HepG2 (cell line): ENCODE results near the gene ZNF548. TPM values are rescaled to one million over a fixed set of nuclear protein-coding genes. Genes with fewer than 3 reads are reported as not detected.
A peak's percentile ranks its signal among the peaks of the same experiment; 100 is the strongest.

Source experiments
- ARID4A ChIP-seq: sonication (generic); formaldehyde crosslinking; IDR thresholded peaks from 2 replicates; pipeline ENCODE4 v1.5.0; 2020; ENCODE audit warnings: mild to moderate bottlenecking, missing genetic modification reagents, borderline replicate concordance
- BORCS8-MEF2B ChIP-seq: sonication (generic); formaldehyde crosslinking; IDR thresholded peaks from 2 replicates; pipeline ENCODE4 v1.8.0; 2022; ENCODE audit warnings: mild to moderate bottlenecking, missing genetic modification reagents
- MEIS2 ChIP-seq: sonication (generic); formaldehyde crosslinking; IDR thresholded peaks from 2 replicates; pipeline ENCODE4 v1.9.0; 2021; ENCODE audit warnings: mild to moderate bottlenecking, missing genetic modification reagents
- SP4 ChIP-seq: sonication (generic); formaldehyde crosslinking; IDR thresholded peaks from 2 replicates; pipeline ENCODE4 v1.8.1; 2023; ENCODE audit warnings: mild to moderate bottlenecking, missing genetic modification reagents
- TOE1 ChIP-seq: sonication (generic); formaldehyde crosslinking; IDR thresholded peaks from 2 replicates; pipeline ENCODE4 v1.4.0; 2020; ENCODE audit warnings: mild to moderate bottlenecking, missing genetic modification reagents
- TSC22D2 ChIP-seq: sonication (generic); formaldehyde crosslinking; IDR thresholded peaks from 2 replicates; pipeline ENCODE4 v1.5.1; 2020; ENCODE audit warnings: missing genetic modification reagents, mild to moderate bottlenecking, borderline replicate concordance
- ZBTB43 ChIP-seq: sonication (generic); formaldehyde crosslinking; conservative IDR thresholded peaks from 2 replicates; pipeline ENCODE4 v1.4.0; 2020; ENCODE audit warnings: missing genetic modification reagents
- ZFP36L2 ChIP-seq: sonication (generic); formaldehyde crosslinking; IDR thresholded peaks from 2 replicates; pipeline ENCODE4 v1.4.0; 2020; ENCODE audit warnings: missing genetic modification reagents
- ZNF274 ChIP-seq: sonication (generic); formaldehyde crosslinking; IDR thresholded peaks from 2 replicates; pipeline ENCODE4 v1.5.1; 2020; ENCODE audit warnings: mild to moderate bottlenecking, missing genetic modification reagents
- ZNF616 ChIP-seq: sonication (generic); formaldehyde crosslinking; IDR thresholded peaks from 2 replicates; pipeline ENCODE4 v1.5.0; 2020; ENCODE audit warnings: low read depth, mild to moderate bottlenecking, missing genetic modification reagents
- polyA plus RNA-seq, 8 experiments: library from polyadenylated mRNA; depleted of rRNA in 3 of 8; stranded (reverse) in 7 of 8; unstranded in 1 of 8; fragments of >200 nt; fragmentation: Illumina TruSeq in 4 of 8; extraction: Trizol in 4 of 8; gene quantifications; 2 replicates each; pipeline versions ENCODE4 v1.2.1 to v1.2.3, GENCODE V29; 2011 to 2016; ENCODE audit warnings: low read depth in 4 of 8, missing spikeins in 1 of 8, mixed read lengths in 1 of 8; ENCODE audit not compliant: insufficient read depth in 1 of 8
- total RNA-seq, 5 experiments: library from RNA; depleted of rRNA; stranded (reverse); fragments of >200 nt; fragmentation: Illumina TruSeq; extraction: Trizol; gene quantifications; 2 replicates each; pipeline ENCODE4 v1.2.3, GENCODE V29; 2016; ENCODE audit warnings: low read depth in 1 of 5
- TF ChIP-seq, protein P1 (sequence below): sonication (generic); formaldehyde crosslinking; IDR thresholded peaks from one replicate; pipeline ENCODE4 v1.5.1; 2020; ENCODE audit warnings: mild to moderate bottlenecking, missing genetic modification reagents; ENCODE audit errors: not compliant biosample characterization
- TF ChIP-seq, protein P2 (sequence below): sonication (generic); formaldehyde crosslinking; IDR thresholded peaks from 2 replicates; pipeline ENCODE4 v1.8.0; 2022; ENCODE audit warnings: mild to moderate bottlenecking, missing genetic modification reagents, borderline replicate concordance

ZNF548 gene
- total and polyA plus RNA-seq, 2 of the 13 experiments (the other 11 are each of a cell fraction or from before 2014, with no cell fraction given) = 19.6 to 24.9 TPM

DNA sequence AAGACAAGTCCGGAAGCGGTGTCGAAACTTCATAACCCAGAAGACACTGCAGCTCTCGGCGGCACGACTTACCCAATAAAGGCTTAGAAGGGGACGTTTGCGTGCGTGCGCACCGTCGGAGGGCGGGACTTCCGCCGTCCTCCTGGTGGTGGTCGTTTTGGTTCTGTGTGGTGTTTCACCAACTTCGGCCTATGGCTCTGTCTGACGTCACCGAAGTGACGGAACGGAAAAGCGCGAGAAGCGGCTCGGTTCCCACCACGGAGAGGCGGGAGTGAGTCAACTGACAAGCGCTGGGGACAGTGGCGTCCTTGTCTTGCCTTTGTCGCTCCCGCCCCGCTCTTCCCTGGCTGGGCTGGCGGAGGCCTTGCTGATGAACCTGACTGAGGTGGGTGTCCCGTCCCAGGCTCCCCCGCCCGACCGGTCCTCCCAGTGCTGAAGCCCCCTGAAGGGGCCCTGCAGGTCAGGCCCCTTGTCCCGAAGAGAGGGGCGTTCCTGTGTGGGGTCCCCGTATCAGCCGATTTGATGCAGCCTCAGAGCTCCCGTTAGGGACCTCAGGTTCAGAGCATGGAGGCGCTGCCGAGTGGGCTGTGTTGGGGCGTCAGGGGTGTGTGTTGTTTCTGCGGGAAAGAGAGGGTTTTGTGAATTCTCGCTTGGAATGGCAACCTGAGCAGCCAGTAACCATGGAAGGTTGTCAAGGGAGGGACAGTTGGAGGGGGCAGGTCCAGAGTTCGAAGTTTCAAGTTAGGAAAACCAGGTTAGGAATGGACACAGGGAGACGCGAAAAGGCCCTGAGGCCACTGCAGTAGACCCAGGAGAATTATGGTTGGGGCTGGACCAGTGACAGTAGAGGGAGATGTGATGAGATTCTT is at the start of gene ZNF548 (continued):
- peak; percentile 94 for TF ChIP-seq ARID4A
- TF ChIP-seq TOE1 (CRISPR knock-in tag) = no peak
- no peak for TF ChIP-seq MEIS2 (CRISPR knock-in tag)
- no peak for TF ChIP-seq ZNF616
- no peak for TF ChIP-seq ZNF274
- no peak for TF ChIP-seq TSC22D2 (CRISPR knock-in tag)
- TF ChIP-seq, protein P1, sequence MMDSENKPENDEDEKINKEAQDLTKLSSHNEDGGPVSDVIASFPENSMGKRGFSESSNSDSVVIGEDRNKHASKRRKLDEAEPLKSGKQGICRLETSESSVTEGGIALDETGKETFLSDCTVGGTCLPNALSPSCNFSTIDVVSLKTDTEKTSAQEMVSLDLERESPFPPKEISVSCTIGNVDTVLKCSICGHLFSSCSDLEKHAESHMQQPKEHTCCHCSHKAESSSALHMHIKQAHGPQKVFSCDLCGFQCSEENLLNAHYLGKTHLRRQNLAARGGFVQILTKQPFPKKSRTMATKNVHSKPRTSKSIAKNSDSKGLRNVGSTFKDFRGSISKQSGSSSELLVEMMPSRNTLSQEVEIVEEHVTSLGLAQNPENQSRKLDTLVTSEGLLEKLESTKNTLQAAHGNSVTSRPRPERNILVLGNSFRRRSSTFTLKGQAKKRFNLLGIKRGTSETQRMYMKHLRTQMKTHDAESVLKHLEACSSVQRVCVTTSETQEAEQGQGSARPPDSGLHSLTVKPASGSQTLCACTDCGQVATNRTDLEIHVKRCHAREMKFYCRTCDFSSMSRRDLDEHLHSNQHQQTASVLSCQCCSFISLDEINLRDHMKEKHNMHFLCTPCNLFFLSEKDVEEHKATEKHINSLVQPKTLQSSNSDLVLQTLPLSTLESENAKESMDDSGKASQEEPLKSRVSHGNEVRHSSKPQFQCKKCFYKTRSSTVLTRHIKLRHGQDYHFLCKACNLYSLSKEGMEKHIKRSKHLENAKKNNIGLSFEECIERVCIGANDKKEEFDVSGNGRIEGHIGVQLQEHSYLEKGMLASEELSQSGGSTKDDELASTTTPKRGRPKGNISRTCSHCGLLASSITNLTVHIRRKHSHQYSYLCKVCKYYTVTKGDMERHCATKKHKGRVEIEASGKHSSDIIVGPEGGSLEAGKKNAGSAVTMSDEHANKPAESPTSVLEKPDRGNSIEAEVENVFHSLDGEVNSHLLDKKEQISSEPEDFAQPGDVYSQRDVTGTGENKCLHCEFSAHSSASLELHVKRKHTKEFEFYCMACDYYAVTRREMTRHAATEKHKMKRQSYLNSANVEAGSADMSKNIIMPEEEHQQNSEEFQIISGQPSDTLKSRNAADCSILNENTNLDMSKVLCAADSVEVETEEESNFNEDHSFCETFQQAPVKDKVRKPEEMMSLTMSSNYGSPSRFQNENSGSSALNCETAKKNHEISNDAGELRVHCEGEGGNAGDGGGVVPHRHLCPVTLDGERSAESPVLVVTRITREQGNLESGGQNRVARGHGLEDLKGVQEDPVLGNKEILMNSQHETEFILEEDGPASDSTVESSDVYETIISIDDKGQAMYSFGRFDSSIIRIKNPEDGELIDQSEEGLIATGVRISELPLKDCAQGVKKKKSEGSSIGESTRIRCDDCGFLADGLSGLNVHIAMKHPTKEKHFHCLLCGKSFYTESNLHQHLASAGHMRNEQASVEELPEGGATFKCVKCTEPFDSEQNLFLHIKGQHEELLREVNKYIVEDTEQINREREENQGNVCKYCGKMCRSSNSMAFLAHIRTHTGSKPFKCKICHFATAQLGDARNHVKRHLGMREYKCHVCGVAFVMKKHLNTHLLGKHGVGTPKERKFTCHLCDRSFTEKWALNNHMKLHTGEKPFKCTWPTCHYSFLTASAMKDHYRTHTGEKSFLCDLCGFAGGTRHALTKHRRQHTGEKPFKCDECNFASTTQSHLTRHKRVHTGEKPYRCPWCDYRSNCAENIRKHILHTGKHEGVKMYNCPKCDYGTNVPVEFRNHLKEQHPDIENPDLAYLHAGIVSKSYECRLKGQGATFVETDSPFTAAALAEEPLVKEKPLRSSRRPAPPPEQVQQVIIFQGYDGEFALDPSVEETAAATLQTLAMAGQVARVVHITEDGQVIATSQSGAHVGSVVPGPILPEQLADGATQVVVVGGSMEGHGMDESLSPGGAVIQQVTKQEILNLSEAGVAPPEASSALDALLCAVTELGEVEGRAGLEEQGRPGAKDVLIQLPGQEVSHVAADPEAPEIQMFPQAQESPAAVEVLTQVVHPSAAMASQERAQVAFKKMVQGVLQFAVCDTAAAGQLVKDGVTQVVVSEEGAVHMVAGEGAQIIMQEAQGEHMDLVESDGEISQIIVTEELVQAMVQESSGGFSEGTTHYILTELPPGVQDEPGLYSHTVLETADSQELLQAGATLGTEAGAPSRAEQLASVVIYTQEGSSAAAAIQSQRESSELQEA (CRISPR knock-in tag) = no peak
- no peak; the same call in 1 of the 2 replicates for TF ChIP-seq SP4 (CRISPR knock-in tag)
- TF ChIP-seq BORCS8-MEF2B (CRISPR knock-in tag) = 0 out of 2 replicates have a peak, but pooled peaks have one; percentile 52
- no peak for TF ChIP-seq ZFP36L2 (CRISPR knock-in tag)
- TF ChIP-seq ZBTB43 (CRISPR knock-in tag) = no peak
- TF ChIP-seq, protein P2, sequence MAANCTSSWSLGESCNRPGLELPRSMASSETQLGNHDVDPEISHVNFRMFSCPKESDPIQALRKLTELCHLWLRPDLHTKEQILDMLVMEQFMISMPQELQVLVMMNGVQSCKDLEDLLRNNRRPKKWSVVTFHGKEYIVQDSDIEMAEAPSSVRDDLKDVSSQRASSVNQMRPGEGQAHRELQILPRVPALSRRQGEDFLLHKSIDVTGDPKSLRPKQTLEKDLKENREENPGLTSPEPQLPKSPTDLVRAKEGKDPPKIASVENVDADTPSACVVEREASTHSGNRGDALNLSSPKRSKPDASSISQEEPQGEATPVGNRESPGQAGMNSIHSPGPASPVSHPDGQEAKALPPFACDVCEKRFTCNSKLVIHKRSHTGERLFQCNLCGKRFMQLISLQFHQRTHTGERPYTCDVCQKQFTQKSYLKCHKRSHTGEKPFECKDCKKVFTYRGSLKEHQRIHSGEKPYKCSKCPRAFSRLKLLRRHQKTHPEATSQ (CRISPR knock-in tag) = no peak
